Measurements from ENCODE around the gene FAM187B. TPM values are rescaled to one million over a fixed set of nuclear protein-coding genes. Genes with fewer than 3 reads are reported as not detected.
"Not testable (repeated sequence)": the region's sequence is repeated elsewhere in the genome, so short reads cannot be mapped to it uniquely, and the experiment has no call there.

FAM187B gene
- total RNA-seq, 1 experiment from 2014 or later = not detected

DNA sequence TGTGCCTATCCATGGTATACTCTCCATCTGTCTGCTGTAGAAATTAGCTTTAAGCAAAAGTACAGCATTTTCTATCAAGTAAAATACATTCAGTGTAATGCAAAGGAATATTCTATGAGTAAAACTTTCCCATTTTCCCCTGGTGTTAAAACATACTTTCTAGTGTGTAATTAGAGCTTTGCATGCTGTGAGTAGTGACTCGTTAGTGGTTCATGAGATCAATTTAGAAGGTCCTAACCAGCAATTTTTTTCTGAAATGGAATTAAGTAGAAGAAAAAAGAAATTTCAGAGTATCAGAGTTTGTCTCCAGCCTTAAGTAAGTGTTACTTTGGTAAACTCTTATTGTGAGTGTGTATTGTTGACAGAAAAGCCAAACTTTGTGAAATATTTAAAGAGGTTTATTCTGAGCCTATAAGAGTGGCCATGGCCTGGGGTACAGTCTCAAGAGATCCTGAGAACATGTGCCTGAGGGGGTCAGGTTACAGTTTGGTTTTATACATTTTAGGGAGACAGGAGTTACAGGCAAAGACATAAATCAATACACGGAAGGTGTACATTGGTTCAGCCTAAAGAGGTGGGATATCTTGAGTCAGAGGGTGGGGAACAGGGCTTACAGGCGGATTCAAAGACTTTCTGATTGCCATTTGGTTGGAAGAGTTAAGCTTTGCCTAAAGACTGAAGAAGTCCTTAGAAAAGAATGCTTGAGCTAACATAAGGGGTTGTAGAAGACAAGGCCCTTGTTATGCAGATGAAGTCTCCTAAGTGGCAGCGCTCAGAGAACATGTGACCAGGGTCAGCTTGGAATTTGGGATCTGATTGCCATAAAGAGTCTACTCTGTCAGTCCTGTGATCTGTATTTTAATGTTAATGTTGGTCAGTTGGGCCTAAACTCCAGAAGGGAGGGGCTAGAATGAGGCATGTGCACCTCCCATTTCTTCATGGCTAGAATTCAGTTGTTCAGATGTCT is 25.5 kb downstream of the FAM187B start:
- H3K27me3 Mint-ChIP-seq (ENCODE audit: unreplicated experiment) = no peaks in the 10 kb centered on the region
- H3K9me3 Mint-ChIP-seq (ENCODE audit: low read depth, unreplicated experiment) = no peaks in the 10 kb centered on the region
- no peak overlapping the region for H3K27ac Mint-ChIP-seq (ENCODE audit: unreplicated experiment)
- no TSS peak for BruUV-seq (replicated peaks)
- H3K36me3 Mint-ChIP-seq (ENCODE audit: insufficient read depth, unreplicated experiment) = no peaks in the 10 kb centered on the region
- intact Hi-C loops (cut with micrococcal nuclease; ENCODE audit: unreplicated experiment) = no loop called here
- H3K4me3 Mint-ChIP-seq (ENCODE audit: low read depth, unreplicated experiment) = no peak overlapping the region
- DNase-seq = no peak
- TF ChIP-seq, protein P1, sequence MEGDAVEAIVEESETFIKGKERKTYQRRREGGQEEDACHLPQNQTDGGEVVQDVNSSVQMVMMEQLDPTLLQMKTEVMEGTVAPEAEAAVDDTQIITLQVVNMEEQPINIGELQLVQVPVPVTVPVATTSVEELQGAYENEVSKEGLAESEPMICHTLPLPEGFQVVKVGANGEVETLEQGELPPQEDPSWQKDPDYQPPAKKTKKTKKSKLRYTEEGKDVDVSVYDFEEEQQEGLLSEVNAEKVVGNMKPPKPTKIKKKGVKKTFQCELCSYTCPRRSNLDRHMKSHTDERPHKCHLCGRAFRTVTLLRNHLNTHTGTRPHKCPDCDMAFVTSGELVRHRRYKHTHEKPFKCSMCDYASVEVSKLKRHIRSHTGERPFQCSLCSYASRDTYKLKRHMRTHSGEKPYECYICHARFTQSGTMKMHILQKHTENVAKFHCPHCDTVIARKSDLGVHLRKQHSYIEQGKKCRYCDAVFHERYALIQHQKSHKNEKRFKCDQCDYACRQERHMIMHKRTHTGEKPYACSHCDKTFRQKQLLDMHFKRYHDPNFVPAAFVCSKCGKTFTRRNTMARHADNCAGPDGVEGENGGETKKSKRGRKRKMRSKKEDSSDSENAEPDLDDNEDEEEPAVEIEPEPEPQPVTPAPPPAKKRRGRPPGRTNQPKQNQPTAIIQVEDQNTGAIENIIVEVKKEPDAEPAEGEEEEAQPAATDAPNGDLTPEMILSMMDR (IDR thresholded peaks at IDR 0.05; ENCODE audit: unreplicated experiment) = no peak
- H3K4me1 Mint-ChIP-seq (ENCODE audit: low read depth, unreplicated experiment) = peaks cover 41% of the 10 kb centered on the region
- CTCF ChIA-PET = interaction anchor here (0.5 to 0.6 kb wide), 2 partner anchors 78 to 324 kb away, joined by 3 to 4 read pairs; no protein-coding TSS in a partner anchor

DNA sequence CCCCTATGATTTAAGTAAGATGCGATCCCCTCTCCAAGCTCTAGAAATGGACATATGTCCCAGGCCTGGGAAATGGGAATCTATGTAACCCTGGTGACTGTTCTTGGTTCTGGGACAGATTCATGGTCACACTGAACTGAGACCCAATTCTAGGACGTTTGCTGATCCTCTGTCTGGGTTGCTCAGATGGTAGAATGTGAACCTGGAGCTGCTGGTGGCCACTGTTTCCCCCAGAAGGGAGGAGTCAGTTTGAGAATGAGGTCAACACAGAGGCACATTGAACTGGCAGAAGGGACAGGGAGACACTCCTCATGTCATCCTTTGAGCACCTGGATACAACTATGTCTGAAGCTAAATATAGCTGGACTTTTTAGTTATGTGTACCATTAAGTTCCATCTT is 29.1 kb downstream of the FAM187B start:
- no peak overlapping the region for H3K4me3 Mint-ChIP-seq (ENCODE audit: low read depth, unreplicated experiment)
- no peaks in the 10 kb centered on the region for H3K9me3 Mint-ChIP-seq (ENCODE audit: low read depth, unreplicated experiment)
- peaks cover 40% of the 10 kb centered on the region for H3K4me1 Mint-ChIP-seq (ENCODE audit: low read depth, unreplicated experiment)
- DNase-seq = no peak
- no peaks in the 10 kb centered on the region for H3K36me3 Mint-ChIP-seq (ENCODE audit: insufficient read depth, unreplicated experiment)
- no peak overlapping the region for H3K27ac Mint-ChIP-seq (ENCODE audit: unreplicated experiment)
- no peaks in the 10 kb centered on the region for H3K27me3 Mint-ChIP-seq (ENCODE audit: unreplicated experiment)
- intact Hi-C loops (cut with micrococcal nuclease; ENCODE audit: unreplicated experiment) = no loop called here
- TF ChIP-seq, protein P1 (IDR thresholded peaks at IDR 0.05; ENCODE audit: unreplicated experiment) = no peak
- no TSS peak for BruUV-seq (replicated peaks)
- CTCF ChIA-PET = interaction anchor here (1.1 to 1.4 kb wide), 2 partner anchors 17 to 56 kb away, joined by 3 read pairs; no protein-coding TSS in a partner anchor

DNA sequence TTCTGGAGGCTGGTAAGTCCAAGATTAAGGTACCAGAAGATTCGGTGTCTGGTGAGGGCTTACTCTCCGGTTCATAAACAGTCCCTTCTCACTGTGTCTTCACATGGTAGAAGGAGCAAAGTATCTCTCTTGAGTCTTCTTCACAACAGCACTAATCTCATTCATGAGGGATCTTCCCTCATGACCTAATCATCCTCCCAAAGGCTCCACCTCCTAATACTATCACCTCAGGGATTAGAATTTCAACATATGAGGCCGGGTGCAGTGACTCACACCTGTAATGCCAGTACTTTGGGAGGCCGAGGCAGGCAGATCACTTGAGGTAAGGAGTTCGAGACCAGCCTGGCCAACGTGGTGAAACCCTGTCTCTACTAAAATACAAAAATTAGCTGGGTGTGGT is 31.7 kb downstream of the FAM187B start:
- H3K36me3 Mint-ChIP-seq (ENCODE audit: insufficient read depth, unreplicated experiment); H3K9me3 Mint-ChIP-seq (ENCODE audit: low read depth, unreplicated experiment); H3K27me3 Mint-ChIP-seq (ENCODE audit: unreplicated experiment); intact Hi-C loops (cut with micrococcal nuclease; ENCODE audit: unreplicated experiment); CTCF ChIA-PET; BruUV-seq (replicated peaks); DNase-seq; H3K4me3 Mint-ChIP-seq (ENCODE audit: low read depth, unreplicated experiment): not testable (repeated sequence)
- H3K27ac Mint-ChIP-seq (ENCODE audit: unreplicated experiment) = peak overlapping the region; percentile 37
- H3K4me1 Mint-ChIP-seq (ENCODE audit: low read depth, unreplicated experiment) = peaks cover 27% of the 10 kb centered on the region

DNA sequence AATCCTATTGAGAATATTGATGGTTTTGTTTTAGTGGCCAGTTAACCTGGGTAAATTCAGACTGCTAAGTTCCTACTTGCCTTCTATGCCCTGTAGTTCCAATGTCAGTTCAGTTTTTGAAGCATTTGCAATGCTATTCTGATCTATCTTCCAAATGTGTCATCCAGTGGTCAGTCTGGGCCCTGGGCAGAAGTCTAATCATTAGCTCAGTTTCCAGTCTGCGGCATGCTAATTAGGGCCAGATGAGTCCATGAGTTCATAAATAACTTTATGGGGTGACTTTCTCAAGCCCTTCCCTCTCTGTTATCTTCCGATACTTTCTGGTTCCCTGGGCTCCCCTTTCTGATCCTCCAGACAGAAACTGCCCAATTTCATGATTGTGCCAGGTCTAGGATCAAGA is 32.7 kb downstream of the FAM187B start:
- intact Hi-C loops (cut with micrococcal nuclease; ENCODE audit: unreplicated experiment) = no loop called here
- CTCF ChIA-PET = interaction anchor here (0.6 kb wide), 1 partner anchor 39 kb away, joined by 5 read pairs; no protein-coding TSS in a partner anchor
- Mint-ChIP-seq H3K4me1 (ENCODE audit: low read depth, unreplicated experiment) (peaks cover 27% of the 10 kb centered on the region), H3K9me3 (ENCODE audit: low read depth, unreplicated experiment) (no peaks in the 10 kb centered on the region), H3K27ac (ENCODE audit: unreplicated experiment) (peak overlapping the region; percentile 37), H3K4me3 (ENCODE audit: low read depth, unreplicated experiment) (no peak overlapping the region), H3K27me3 (ENCODE audit: unreplicated experiment) (no peaks in the 10 kb centered on the region), H3K36me3 (ENCODE audit: insufficient read depth, unreplicated experiment) (no peaks in the 10 kb centered on the region)
- TF ChIP-seq, protein P1 (IDR thresholded peaks at IDR 0.05; ENCODE audit: unreplicated experiment) = no peak
- BruUV-seq (replicated peaks) = no TSS peak
- DNase-seq = peak; percentile 17
